HL-60 (cell line): Measurements from ENCODE around the gene KRT12.

Experiments
- CTCF ChIP-seq: IDR thresholded peaks from one replicate; pipeline ENCODE4 v1.5.1; 2011; ENCODE audit warnings: low read length, control low read depth, inconsistent platforms; ENCODE audit not compliant: insufficient read depth
- REST ChIP-seq: IDR thresholded peaks from 2 replicates; pipeline ENCODE4 v1.6.1; 2012; ENCODE audit warnings: low read depth; ENCODE audit not compliant: insufficient replicate concordance

GRCh38 chr17:40871316-40871715 lies 4.3 kb upstream of the KRT12 start:
- TF ChIP-seq CTCF (no peak), REST (no peak)
